Measurements from ENCODE around the gene CPVL.

DNA sequence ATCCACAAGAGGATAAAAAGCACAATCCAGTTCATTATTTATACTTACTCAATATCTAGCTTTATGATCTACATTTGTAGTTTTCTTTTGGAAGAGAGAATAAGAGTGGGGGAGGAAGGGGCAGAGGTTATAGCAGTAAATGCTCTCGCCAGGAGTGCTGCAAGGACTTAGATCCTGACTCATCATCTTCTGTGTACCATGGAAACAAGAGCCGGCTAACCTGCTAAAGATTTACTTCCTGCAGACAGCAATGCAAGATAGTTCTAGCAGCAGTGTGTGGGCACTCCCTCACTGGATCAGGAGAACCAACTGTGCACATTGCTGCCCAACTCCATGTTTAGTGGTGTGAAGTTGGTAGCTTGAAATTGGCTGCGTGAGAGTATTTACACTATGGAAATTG lies 140.5 kb downstream of the CPVL start:
- TF ChIP-seq, protein P1, sequence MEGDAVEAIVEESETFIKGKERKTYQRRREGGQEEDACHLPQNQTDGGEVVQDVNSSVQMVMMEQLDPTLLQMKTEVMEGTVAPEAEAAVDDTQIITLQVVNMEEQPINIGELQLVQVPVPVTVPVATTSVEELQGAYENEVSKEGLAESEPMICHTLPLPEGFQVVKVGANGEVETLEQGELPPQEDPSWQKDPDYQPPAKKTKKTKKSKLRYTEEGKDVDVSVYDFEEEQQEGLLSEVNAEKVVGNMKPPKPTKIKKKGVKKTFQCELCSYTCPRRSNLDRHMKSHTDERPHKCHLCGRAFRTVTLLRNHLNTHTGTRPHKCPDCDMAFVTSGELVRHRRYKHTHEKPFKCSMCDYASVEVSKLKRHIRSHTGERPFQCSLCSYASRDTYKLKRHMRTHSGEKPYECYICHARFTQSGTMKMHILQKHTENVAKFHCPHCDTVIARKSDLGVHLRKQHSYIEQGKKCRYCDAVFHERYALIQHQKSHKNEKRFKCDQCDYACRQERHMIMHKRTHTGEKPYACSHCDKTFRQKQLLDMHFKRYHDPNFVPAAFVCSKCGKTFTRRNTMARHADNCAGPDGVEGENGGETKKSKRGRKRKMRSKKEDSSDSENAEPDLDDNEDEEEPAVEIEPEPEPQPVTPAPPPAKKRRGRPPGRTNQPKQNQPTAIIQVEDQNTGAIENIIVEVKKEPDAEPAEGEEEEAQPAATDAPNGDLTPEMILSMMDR (conservative IDR thresholded peaks at IDR 0.05; ENCODE audit: low read length): no peak
- TF ChIP-seq EZH2phosphoT487 (IDR thresholded peaks at IDR 0.05; ENCODE audit: borderline replicate concordance, low read depth, low read length): no peak
